GM19372 (cell line): Measurements from ENCODE around the gene ADM2.
"Not testable (repeated sequence)": the region's sequence is repeated elsewhere in the genome, so short reads cannot be mapped to it uniquely, and the experiment has no call there.

Experiments used
- ATAC-seq: cut with Tn5 transposase; IDR thresholded peaks from one replicate; pipeline ENCODE4 v1.9.1; 2021; ENCODE audit warnings: mild to moderate bottlenecking, low read depth, moderate library complexity; ENCODE audit not compliant: unreplicated experiment

ADM2 gene

GRCh38 chr22:50532824-50533796, 51.8 kb downstream of the ADM2 start:
- no peak for ATAC-seq

- not testable (repeated sequence) for ATAC-seq
Measured at GRCh38 chr22:50533856-50534711, 52.7 kb downstream of the ADM2 start.

- no peak for ATAC-seq
Measured at GRCh38 chr22:50535113-50535512, 53.8 kb downstream of the ADM2 start.
